ENCODE results near the gene WFIKKN1.

- TF ChIP-seq CTCF (IDR thresholded peaks at IDR 0.05): no peak
- no peak for TF ChIP-seq POLR2A (IDR thresholded peaks at IDR 0.05)
- no peak for TF ChIP-seq POLR2AphosphoS5 (IDR thresholded peaks at IDR 0.05)
- TF ChIP-seq EP300 (IDR thresholded peaks at IDR 0.05; ENCODE audit: low read depth): no peak
Measured at GRCh38 chr16:632486-633335, 1.9 kb downstream of the WFIKKN1 start.
